HG02678 (cell line): Measurements from ENCODE around the gene OGDHL.
"Not testable (repeated sequence)": the region's sequence is repeated elsewhere in the genome, so short reads cannot be mapped to it uniquely, and the experiment has no call there.

ENCODE experiments used
- ATAC-seq: cut with Tn5 transposase; IDR thresholded peaks from one replicate; pipeline ENCODE4 v1.9.1; 2021; ENCODE audit warnings: mild to moderate bottlenecking, moderate library complexity; ENCODE audit not compliant: unreplicated experiment

The OGDHL gene

DNA sequence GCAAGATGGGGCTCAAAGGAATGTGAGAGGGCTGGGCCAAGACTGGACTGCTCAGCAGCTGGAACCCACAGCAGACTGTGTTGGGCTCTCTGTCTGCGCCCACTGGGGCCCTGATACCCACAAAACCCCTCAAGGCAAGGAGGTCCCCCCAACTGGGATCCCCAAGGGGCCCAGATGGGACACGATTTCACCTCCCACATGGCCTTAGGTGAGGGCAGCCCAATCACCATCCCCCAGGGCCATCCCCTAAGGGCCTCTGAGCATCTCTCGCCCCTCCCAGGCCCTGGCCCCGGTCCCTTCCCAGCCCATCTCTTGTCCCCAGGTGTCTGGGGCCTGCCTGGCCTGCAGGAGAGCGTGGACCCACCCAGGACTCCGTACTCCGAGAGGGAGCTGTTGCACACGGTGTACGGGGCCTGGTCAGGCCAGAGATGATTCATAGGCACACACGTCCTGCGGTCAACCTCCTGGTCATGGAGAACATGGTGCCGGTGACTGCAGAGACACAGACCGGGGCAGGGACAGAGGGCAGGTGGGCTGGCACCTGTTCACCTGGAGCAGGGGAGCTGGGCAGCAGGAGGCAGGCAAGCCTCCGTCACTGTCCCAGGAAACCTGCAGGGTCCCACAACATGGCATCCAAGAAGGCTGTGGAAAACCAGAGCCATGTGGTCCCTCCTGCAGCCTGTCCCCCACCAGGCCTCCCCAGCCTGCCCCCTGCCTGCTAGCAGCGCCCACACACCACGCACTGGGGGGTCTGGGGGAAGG lies 21.6 kb downstream of the OGDHL start:
- ATAC-seq: no peak

DNA sequence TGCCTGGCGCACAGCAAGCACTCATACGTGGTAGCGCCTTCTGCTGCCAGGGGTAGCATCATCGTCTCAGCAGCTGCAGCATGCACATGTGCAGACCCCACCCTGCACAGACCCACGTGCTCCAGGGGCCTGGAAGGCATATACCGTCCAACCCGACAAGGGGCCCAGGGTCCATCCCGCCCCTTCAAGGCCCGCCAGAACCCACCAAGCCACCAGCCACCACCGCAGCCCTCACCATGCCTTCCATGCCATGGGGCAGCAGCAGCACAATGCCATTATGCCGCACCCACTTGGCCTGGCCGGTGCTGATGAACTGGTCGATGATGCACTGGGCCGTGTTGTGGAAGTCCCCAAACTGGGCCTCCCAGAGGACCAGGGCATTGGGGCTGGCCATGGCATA lies 22.7 kb downstream of the OGDHL start:
- ATAC-seq: no peak

DNA sequence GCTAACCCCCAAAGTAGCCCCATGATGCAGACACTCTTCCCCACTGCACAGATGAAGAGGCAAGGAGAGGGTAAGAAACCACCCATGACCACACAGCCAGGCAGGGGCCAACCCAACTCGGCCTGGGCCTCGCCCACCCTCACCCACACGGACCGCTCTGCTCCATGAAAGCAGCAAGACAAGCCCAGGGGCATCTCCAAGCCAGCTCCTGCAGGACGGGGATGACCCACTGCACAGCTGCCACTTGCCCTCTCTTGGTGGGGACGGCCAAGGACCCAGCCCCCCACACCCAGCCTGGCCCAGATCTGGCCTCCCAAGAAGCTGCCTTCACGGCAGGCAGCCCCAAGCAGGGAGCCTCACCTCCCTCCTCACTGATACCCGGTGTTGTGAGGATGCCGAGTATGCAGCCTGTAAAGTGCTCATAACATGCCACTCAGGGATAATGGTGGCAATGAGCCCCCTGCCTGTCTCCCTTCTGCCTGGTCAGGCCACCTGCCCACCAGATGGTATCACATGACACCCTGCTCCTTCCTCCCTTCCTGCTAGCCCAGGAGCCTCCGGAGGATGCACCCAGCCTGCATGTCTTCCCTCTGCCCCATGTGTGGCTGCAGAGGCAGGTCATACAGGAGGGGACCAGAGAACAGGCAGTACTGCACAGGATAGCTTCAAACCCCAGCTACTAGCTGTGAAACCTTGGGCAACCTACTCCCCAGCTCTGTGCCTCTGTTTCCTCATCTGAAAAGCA lies 23.3 kb downstream of the OGDHL start:
- ATAC-seq: no peak

DNA sequence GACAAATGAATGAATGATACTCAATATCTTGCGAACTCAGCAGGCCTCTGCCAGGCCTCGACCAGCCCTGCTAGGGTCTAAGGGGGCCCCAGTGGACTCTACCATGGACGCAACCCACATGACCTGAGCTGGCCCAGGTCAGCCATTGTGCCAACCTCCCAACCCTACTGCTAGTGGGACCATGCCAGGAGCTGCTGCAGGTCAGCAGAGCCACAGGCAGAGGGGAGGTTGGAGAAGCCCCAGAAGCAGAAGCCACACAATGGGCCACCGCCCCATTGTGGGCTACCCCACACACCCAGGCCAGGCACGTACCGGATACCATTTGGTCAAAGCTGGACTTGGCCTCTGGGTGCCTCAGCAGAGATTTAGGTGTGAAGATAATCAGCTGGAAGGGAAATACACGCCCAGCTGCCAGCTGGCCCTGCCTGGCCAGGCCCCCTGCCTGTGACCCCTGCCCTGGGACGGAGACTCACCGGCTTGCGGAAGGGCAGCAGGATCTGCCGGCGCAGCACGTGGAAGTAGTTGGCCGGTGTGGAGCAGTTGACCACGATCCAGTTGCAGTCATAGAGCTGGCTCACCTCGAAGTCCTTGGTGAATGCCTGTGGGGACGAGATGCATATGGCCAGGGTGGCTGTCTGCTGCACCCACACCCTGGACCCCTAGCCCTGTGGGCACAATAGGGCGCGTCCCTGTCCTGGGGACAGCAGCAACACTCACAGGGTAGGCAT lies 24.5 kb downstream of the OGDHL start:
- no peak for ATAC-seq

DNA sequence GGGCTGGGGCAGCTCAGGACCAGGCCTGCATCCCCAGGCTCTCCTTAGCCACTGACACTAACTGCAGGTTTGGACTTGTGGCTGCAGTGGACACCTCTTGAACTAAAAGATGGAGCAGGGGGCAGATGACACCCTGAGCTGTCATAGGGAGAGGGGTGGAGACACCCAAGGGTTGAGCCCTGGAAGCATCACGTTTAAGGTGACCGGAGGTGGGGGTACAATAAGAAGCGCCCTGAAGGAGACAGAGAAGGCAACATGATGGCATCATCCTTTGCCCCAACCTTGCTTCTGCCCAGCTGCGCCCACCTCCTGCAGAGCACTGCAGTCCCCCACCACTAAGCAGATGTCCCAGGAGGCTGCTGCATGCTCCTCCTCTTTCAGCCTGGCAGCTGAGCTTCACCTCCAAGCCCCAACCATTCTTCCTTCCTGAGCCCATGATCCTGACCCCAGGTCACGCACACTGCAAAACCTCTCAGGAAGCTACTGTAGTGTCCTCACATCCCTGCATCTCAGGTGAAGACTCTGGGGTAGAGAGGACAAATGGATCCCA lies 25.5 kb downstream of the OGDHL start:
- ATAC-seq: no peak

DNA sequence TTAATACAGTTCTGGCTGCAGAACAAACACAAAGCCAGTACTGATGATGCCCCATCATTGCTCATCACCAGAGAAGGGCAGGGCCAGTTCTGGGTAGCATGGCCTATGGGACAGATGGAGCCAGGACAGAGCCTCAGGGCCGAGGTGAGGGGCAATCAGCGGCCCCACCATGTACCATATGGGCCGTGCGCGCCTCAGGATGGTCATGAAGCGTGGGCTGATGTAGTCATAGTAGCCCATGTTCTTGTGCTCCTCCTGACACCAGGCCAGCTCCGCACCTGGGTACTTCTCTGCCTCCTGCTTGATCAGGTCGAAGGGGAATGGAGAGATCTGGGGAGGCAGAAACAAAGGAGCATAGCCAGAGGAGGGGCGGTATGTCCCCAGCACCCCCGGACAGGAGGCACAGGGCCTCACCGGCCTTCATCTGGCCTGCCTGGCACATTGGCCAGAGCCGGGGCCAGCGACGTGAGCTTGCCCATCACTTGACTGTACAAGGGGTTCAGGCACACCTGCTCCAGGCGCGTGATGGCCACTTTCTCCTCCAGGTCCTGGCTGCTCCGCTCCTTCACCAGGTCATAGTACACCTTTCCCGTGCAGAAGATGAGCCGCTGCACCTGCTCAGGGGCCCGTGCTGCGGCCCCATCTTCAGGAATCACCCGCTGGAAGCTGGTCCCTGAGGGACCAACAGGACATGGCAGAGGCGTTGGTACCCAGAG lies 26.1 kb downstream of the OGDHL start:
- ATAC-seq: no peak

DNA sequence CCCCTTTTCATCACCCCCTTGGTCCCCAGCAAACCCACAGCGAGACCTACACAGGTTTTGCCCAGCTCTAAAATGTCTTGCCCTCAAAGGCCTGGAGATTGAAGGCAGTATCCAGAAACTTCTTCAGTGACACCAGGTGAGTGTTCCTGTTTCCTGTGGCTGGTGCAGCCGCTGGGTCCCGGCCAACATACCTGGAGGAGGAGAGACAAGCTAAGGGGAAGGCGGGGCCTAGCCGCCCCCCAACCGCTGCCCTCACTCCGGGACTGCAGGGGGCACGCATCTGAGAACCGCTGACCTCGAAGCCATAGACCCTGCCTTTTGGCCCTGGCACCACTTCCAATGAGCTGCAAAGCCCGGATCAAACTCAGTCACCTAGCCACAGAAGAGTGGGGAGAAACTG lies 27.0 kb downstream of the OGDHL start:
- ATAC-seq: no peak

DNA sequence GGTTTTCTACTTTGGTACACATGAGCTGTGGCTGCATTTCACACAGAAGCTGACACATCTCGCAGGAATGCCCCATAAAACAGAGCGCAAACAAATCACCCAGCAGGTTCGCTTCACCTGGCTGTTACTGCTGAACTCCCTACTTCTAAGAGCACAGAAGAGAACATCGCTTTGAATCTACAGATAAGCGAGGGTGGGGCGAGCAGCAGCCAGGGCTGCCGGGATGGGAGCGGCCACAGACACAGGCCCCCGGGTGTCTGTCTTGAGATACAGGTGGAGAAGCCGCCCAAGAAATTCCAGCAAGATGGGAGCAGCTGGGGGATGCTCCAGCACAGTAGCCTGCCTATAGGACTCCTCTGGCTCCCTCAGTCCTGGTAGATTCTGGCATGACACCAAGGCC lies 27.4 kb downstream of the OGDHL start:
- ATAC-seq: no peak

DNA sequence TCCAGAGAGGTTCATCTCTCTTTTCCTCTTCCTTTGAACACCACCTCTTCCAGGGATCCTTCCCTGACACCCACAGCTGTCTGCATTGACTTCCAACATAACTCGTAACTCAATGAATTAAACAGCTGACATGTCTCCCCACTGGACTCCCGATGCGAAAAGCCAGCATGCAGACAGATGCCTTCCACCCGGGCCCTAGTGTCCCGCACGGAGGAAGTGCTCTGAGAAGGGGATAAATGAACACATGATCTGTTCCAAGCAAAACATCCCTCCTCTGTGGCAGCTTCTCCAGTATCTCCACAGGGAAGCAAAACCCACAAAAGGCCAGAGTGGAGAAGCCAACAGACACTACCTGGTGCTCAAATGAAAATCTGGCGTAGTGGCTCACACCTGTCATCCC lies 28.3 kb downstream of the OGDHL start:
- no peak for ATAC-seq

DNA sequence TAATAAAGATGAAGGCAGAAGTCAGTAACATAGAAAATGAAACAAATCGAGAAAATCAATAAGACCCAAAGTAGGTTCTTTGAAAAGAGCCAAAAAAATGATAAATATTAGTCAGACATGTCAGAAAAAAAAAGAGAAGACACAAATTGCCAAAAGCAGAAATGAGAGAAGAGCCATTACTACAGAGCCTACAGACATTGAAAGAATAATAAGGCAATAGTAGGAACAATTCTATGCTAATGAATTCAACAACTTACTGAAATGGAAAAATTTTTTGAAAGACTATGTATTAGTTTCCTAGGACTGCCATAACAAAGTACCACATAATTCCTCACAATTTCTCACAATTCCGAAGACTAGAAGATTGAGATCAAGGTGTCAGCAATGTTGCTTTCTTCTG lies 35.5 kb downstream of the OGDHL start:
- ATAC-seq: no peak

DNA sequence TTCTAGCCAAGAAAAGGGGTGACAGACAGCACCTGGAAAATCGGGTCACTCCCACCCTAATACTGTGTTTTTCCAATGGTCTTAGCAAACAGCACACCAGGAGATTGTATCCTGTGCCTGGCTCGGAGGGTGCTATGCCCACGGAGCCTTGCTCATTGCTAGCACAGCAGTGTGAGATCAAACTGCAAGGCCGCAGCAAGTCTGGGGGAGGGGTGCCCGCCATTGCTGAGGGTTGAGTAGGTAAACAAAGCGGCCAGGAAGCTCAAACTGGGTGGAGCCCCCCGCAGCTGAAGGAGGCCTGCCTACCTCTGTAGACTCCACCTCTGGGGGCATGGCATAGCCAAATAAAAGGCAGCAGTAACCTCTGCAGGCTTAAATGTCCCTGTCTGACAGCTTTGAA lies 47.0 kb downstream of the OGDHL start:
- ATAC-seq: not testable (repeated sequence)

DNA sequence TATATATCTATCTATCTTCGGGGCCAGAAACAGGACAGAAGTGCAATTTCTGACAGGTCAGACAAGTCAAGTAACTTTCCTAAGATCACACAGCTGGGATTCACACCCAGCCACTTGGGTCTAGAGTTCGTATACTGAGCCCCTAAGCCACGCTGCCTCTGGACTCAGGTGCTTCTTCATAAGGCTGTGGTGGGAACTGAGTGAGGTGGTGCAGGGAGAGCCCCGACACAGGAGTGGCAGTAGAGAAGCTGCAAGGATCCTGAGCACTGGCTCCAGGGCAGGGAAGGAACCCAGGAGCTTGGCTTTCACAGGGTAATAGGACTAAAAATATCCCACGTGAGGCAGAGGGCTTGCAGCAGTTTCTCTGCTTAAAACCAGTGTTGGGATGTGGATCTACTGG lies 48.9 kb downstream of the OGDHL start:
- ATAC-seq: no peak

DNA sequence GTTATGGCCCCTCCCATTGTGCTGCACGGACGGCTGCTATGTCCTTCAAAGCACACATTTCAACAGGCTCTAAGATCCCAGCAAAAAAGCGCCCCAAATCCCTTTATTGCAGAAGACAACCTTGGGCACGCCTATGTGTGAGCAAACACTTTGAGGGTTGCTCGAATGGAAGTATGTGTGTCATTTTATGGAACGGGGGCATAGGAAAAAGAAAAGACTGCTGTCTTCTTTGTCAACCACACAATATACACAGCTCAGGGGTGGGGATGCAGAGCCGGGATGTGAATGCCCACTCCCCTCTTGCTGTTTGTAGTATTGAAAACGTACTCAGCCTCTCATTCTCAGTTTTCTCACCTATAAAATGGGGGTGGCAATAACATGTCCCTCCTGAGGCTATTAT lies 50.6 kb downstream of the OGDHL start:
- ATAC-seq: no peak

DNA sequence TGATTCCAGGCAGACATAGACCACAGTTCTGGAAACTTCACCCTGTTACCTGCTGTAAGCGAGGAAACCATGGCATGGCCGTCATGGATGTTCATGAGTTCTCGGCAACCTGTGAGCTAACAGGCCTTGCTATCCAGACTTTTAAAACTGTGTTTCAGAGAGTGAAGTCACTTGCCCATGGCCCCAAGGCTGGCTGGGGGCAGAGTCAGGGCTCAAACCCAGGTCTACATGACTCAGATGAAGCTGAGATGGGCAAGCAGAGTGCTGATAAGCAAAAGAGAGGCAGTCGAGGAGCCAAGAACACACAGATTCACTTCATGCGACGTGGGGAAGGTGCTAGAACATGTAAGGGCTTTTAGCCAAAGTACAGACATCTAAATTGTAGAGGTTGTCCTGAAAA lies 51.2 kb downstream of the OGDHL start:
- no peak for ATAC-seq

DNA sequence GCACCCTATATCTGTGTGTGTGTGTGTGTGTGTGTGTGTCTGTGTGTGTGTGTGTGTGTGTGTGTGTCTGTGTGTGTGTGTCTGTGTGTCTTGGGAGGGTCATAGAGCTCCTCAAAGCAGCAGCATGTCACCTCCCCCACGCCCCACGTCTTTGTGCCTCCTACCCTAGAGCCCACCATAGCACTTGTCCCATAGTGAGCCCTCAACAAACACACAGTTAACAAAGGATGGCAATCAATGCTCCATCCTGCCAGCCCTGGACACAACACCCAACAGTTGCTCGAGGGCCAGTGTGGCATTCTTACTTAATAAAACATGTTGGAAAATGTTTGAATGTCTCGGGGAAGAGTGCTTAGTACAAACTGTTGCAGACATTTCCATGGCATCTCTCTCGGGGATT lies 52.2 kb downstream of the OGDHL start:
- ATAC-seq: no peak

DNA sequence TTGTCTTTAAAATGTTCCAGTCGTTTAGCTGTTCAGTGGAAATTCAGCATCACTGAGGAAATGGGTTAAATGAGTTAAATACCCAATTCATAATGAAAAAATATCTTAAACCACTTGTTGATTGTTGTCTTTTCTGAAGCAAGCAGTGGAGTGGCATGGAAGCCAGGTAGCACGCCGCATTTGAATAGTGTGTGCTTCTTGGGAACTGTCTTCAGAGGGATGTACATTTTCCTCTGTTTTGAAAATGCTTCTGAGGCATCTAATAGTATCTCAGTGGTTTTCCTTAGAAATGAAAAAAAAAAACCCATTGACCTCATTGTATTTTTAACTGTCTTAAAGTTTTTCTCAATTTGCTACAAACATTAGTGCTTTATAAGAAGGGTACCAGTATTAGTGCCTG lies 54.5 kb downstream of the OGDHL start:
- ATAC-seq: no peak

DNA sequence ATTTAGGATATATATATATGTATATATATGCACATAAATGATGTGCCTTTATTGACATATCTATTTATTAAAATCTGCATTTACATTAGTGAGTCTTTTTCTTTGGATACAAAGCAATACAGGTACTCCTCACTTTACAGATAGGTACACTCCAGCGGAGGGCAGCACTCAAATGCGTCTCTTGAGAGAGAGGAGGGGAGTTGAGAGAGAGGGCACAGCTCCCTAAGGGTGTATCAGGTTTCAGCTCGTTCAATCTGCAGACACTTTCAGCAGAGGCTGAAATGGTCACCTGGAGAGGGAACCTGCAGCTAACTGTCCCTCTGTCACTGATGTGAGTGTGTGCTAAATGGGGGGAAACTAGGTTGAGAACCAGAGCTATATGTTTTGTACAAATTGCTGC lies 61.1 kb downstream of the OGDHL start:
- no peak for ATAC-seq

DNA sequence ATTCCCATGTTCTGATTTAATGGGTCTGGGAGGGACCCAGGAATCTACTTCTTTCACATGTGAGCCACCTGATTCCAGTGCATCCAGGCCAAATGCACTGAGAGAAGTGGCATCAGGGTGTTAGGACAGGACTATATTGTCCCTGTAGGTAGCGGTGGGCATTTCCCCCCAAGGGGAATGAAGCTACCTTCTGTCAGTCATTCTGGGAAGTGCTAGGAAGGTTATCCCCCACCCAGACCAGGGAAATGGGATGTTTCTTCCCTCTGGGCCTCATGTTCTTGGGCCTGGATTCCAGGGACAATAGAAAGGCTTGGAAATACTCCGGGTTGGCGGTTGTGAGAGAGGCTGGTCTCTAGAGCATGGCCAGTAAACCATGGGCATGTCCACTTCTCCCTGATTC lies 61.9 kb downstream of the OGDHL start:
- ATAC-seq: no peak

DNA sequence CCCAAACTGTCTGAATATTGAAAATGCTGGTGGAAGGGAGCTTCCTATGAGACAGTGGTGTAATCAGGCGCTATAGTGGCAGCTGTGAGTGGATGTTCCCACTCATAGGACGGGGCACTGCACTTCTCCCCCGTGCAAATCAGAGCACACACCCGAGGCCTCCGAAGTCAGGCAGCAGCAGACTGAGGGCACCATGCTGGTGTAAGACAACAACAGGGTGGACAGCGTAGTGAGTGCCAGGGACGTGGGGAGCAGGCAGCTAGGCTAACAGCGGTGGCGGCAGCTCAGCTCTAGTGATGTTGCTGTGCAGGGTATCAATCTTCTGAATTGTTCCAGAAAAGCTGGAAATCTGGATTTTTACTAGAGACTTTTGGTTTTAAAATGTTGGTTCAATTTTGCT lies 63.4 kb downstream of the OGDHL start:
- ATAC-seq: no peak

DNA sequence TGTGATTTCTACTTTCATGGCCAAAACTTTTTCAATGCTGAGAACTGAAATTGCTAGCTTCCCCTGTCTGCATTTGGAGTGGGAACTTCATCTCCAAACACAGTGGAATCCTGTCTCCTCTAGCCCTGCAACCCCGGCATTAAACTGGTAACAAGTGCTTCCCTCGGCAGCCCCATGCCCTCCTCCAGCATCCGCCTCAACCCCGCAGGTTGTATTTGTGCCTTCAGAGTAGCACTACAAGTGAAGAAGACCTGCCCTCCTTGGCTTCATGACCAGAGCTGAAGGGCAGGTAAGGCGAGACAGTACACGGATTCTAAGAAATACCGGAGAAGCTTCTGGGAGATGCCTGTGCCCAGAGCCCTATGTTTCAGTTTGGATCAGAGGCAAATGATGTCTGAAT lies 65.8 kb downstream of the OGDHL start:
- ATAC-seq: no peak

DNA sequence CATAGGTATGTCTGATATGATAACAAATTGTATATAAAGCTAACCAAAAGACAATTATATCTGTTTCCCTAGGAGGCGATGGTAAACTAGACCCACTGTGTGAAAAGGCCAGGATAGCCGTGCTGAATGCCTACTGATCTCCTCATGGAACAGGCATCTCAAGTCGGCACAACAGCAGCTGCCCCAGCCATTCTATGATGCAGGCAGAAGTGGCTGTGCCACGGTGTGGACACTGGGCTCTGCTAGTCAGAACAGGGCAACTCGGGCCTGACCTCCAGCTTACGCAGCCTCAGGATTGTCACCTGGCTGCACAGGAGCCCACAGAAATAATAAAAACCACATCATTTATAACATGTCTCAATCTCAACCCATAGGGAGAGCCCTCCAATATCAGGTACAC lies 67.7 kb downstream of the OGDHL start:
- ATAC-seq: no peak
